ENCODE data around the gene ASPG. TPM values are rescaled to one million over a fixed set of nuclear protein-coding genes. Genes with fewer than 3 reads are reported as not detected.

Gene ASPG
- total RNA-seq, 1 donor from 2014 or later: not detected

- Mint-ChIP-seq H3K4me1 (ENCODE audit: unreplicated experiment) (peaks cover 3% of the 10 kb centered on the region), H3K27me3 (peaks cover 3% of the 10 kb centered on the region), H3K27ac (no peak overlapping the region), H3K9me3 (no peaks in the 10 kb centered on the region), H3K4me3 (no peak overlapping the region), H3K36me3 (no peaks in the 10 kb centered on the region)
- TF ChIP-seq CTCF (conservative IDR thresholded peaks at IDR 0.05): no peak
- no peak for DNase-seq (ENCODE audit: extremely low spot score, unreplicated experiment)
Measured at GRCh38 chr14:104099096-104100041, 13.9 kb downstream of the ASPG start.

- Mint-ChIP-seq H3K36me3 (no peaks in the 10 kb centered on the region), H3K4me1 (ENCODE audit: unreplicated experiment) (no peaks in the 10 kb centered on the region), H3K4me3 (no peak overlapping the region), H3K9me3 (no peaks in the 10 kb centered on the region), H3K27me3 (peaks cover 3% of the 10 kb centered on the region), H3K27ac (peak overlapping the region; percentile 13)
- DNase-seq (ENCODE audit: extremely low spot score, unreplicated experiment): no peak
- TF ChIP-seq CTCF (conservative IDR thresholded peaks at IDR 0.05): no peak
Measured at GRCh38 chr14:104100171-104101085, 14.9 kb downstream of the ASPG start.

- Mint-ChIP-seq H3K27ac (no peak overlapping the region), H3K27me3 (no peaks in the 10 kb centered on the region), H3K4me1 (ENCODE audit: unreplicated experiment) (no peaks in the 10 kb centered on the region), H3K4me3 (no peak overlapping the region), H3K36me3 (no peaks in the 10 kb centered on the region), H3K9me3 (no peaks in the 10 kb centered on the region)
- no peak for TF ChIP-seq CTCF (conservative IDR thresholded peaks at IDR 0.05)
- DNase-seq (ENCODE audit: extremely low spot score, unreplicated experiment): no peak
Measured at GRCh38 chr14:104101086-104101621, 15.7 kb downstream of the ASPG start.

- DNase-seq (ENCODE audit: extremely low spot score, unreplicated experiment): no peak
- H3K9me3 Mint-ChIP-seq: no peaks in the 10 kb centered on the region
Measured at GRCh38 chr14:104101651-104102281, 16.3 kb downstream of the ASPG start.

More at GRCh38 chr14:104101651-104102281, 16.3 kb downstream of the ASPG start:
- no peaks in the 10 kb centered on the region for H3K36me3 Mint-ChIP-seq
- TF ChIP-seq CTCF (conservative IDR thresholded peaks at IDR 0.05): no peak
- no peak overlapping the region for H3K27ac Mint-ChIP-seq
- H3K27me3 Mint-ChIP-seq: no peaks in the 10 kb centered on the region
- H3K4me1 Mint-ChIP-seq (ENCODE audit: unreplicated experiment): no peaks in the 10 kb centered on the region
- no peak overlapping the region for H3K4me3 Mint-ChIP-seq
